GM13976 (cell line): ENCODE measurements around the gene PDGFC.

Experiments used
- DNase-seq: peaks from one replicate; pipeline ENCODE4 v3.0.0; 2012; ENCODE audit warnings: low spot score
- in situ Hi-C: fragments of 300-500 bp; cut with MboI; formaldehyde crosslinking; loops from one replicate; pipeline ENCODE4 v1.12.0; 2022; ENCODE audit warnings: low sequenced_read_pairs, mixed read lengths, inconsistent platforms; ENCODE audit not compliant: unreplicated experiment
- TF ChIP-seq, protein P1 (sequence below): IDR thresholded peaks from 2 replicates; pipeline ENCODE4 v1.5.1; 2012; ENCODE audit warnings: borderline replicate concordance, mild to moderate bottlenecking; ENCODE audit not compliant: insufficient read depth; ENCODE audit errors: extremely low read depth, missing control alignments, control extremely low read depth

The PDGFC gene

GRCh38 chr4:157012296-157012695 lies 40.7 kb upstream of the PDGFC start:
- TF ChIP-seq, protein P1, sequence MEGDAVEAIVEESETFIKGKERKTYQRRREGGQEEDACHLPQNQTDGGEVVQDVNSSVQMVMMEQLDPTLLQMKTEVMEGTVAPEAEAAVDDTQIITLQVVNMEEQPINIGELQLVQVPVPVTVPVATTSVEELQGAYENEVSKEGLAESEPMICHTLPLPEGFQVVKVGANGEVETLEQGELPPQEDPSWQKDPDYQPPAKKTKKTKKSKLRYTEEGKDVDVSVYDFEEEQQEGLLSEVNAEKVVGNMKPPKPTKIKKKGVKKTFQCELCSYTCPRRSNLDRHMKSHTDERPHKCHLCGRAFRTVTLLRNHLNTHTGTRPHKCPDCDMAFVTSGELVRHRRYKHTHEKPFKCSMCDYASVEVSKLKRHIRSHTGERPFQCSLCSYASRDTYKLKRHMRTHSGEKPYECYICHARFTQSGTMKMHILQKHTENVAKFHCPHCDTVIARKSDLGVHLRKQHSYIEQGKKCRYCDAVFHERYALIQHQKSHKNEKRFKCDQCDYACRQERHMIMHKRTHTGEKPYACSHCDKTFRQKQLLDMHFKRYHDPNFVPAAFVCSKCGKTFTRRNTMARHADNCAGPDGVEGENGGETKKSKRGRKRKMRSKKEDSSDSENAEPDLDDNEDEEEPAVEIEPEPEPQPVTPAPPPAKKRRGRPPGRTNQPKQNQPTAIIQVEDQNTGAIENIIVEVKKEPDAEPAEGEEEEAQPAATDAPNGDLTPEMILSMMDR, result no peak
- in situ Hi-C loops, result no loop called here
- DNase-seq, result no peak

DNA sequence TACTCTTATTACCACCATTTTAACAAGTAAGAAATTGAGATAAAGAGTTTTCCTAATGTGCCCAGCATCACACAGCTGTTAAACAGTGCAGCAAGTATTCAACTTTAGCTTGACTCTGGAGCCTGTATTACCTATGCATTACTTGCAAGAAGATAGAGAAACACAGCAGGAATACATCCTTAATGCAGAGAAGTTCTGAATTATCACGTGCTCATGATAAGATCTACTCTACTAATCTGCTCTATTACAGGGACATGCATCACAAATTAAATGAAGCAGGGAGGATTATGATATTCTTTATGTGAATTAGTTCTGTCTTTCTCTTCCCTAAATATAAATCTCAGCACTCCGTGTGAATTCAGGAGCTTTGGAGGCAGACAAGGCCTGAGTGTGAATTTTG lies 39.0 kb upstream of the PDGFC start:
- in situ Hi-C loops, result no loop called here
- TF ChIP-seq, protein P1, result no peak
- DNase-seq, result no peak

GRCh38 chr4:157005831-157006230 lies 34.2 kb upstream of the PDGFC start:
- DNase-seq, result no peak
- TF ChIP-seq, protein P1, result no peak
- in situ Hi-C loops, result no loop called here

GRCh38 chr4:157005193-157005592 lies 33.6 kb upstream of the PDGFC start:
- no peak for DNase-seq
- in situ Hi-C loops, result no loop called here
- TF ChIP-seq, protein P1, result no peak

- TF ChIP-seq, protein P1, result no peak
- in situ Hi-C loops, result no loop called here
- DNase-seq, result no peak
Measured at GRCh38 chr4:157004279-157005161, 32.9 kb upstream of the PDGFC start.

DNA sequence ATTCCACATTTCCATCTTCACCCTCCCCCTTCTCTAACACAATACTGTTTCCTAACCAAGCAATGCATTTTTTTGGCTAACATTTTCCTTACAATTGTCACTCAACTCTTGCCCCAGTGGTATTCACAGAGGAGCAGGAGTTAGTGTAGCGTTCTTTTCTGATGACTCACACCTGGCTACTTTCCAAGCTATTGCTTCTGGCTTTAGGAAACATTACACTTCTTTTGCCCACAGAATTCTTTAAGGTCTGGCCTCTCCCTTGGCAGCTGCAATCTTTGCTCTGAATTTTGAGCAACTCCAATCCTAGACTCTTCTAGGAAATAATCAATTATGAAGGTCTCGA lies 27.5 kb upstream of the PDGFC start:
- TF ChIP-seq, protein P1, result no peak

More for the DNA sequence above, 27.5 kb upstream of the PDGFC start:
- DNase-seq, result no peak
- in situ Hi-C loops, result no loop called here
